Measurements from ENCODE around the gene FBLN1. TPM values are rescaled to one million over a fixed set of nuclear protein-coding genes. Genes with fewer than 3 reads are reported as not detected.

The FBLN1 gene
- total and polyA plus RNA-seq, 2 donors (not counting 3 experiments of a cell fraction or from before 2014, with no cell fraction given), result 1.2 to 4.0 TPM

GRCh38 chr22:45512363-45512762 lies 9.7 kb downstream of the FBLN1 start:
- H3K27ac ChIP-seq (ENCODE audit: insufficient read depth, low read depth, low read length), result no peak overlapping the region
- H3K9me1 ChIP-seq (replicated peaks; ENCODE audit: control insufficient read depth, extremely low read depth, insufficient read depth, low read length), result no peaks in the 10 kb centered on the region
- H4K20me1 ChIP-seq (replicated peaks; ENCODE audit: control insufficient read depth, extremely low read depth, insufficient read depth, low read length), result no peaks in the 10 kb centered on the region
- H3K79me2 ChIP-seq (ENCODE audit: control insufficient read depth, insufficient read depth, low read length), result no peaks in the 10 kb centered on the region
- dilution Hi-C loops (cut with MboI; ENCODE audit: extremely low pct_ligation_motif_present, low sequenced_read_pairs), result no loop called here
- FAIRE-seq (no peak), DNase-seq (ENCODE audit: low read depth, low spot score) (no peak)
- H2AFZ ChIP-seq (ENCODE audit: low read depth, low read length), result no peak overlapping the region
- CTCF ChIA-PET, result no interaction called here
- intact Hi-C loops (cut with micrococcal nuclease), result no loop called here
- H3K9me3 ChIP-seq (replicated peaks; ENCODE audit: control insufficient read depth, insufficient read depth, low read length), result no peaks in the 10 kb centered on the region
- BruUV-seq (replicated peaks), result no TSS peak
- H3K27me3 ChIP-seq (ENCODE audit: control insufficient read depth in 2 of 2, insufficient read depth in 2 of 2, low read length in 2 of 2), result no peaks in the 10 kb centered on the region
- no peak overlapping the region for H3K4me2 ChIP-seq (ENCODE audit: insufficient read depth, low read length)
- H3K4me3 ChIP-seq (replicated peaks in 1 of 3; ENCODE audit: insufficient read depth in 1 of 3, low read depth in 1 of 3, low read length in 3 of 3), result no peak overlapping the region
- no peaks in the 10 kb centered on the region for H3K36me3 ChIP-seq (ENCODE audit: control insufficient read depth in 2 of 2, extremely low read depth in 1 of 2, insufficient read depth in 2 of 2, low read length in 2 of 2)
- TF ChIP-seq EZH2 (IDR thresholded peaks at IDR 0.05; ENCODE audit: borderline replicate concordance, low read depth, low read length, severe bottlenecking) (no peak), POLR2AphosphoS5 (IDR thresholded peaks at IDR 0.05; ENCODE audit: insufficient read depth, low read depth, low read length) (no peak), POLR2A (IDR thresholded peaks at IDR 0.05; ENCODE audit: low read depth, low read length) (no peak), MYC (IDR thresholded peaks at IDR 0.05; ENCODE audit: low read depth, low read length) (no peak)
- H3K4me1 ChIP-seq (ENCODE audit: control insufficient read depth, extremely low read depth, insufficient read depth, low read length), result no peaks in the 10 kb centered on the region
- POLR2A ChIA-PET, result no interaction called here
- H3K9ac ChIP-seq (replicated peaks; ENCODE audit: extremely low read depth, insufficient read depth, low read length), result no peak overlapping the region

GRCh38 chr22:45515676-45516075 lies 13.0 kb downstream of the FBLN1 start:
- Histone ChIP-seq H3K9ac (replicated peaks; ENCODE audit: extremely low read depth, insufficient read depth, low read length) (no peak overlapping the region), H3K4me2 (ENCODE audit: insufficient read depth, low read length) (no peak overlapping the region), H3K36me3 (ENCODE audit: control insufficient read depth in 2 of 2, extremely low read depth in 1 of 2, insufficient read depth in 2 of 2, low read length in 2 of 2) (no peaks in the 10 kb centered on the region), H3K4me1 (ENCODE audit: control insufficient read depth, extremely low read depth, insufficient read depth, low read length) (no peaks in the 10 kb centered on the region), H4K20me1 (replicated peaks; ENCODE audit: control insufficient read depth, extremely low read depth, insufficient read depth, low read length) (no peaks in the 10 kb centered on the region), H3K9me3 (replicated peaks; ENCODE audit: control insufficient read depth, insufficient read depth, low read length) (no peaks in the 10 kb centered on the region), H3K27ac (ENCODE audit: insufficient read depth, low read depth, low read length) (no peak overlapping the region), H3K27me3 (ENCODE audit: control insufficient read depth in 2 of 2, insufficient read depth in 2 of 2, low read length in 2 of 2) (no peaks in the 10 kb centered on the region), H3K9me1 (replicated peaks; ENCODE audit: control insufficient read depth, extremely low read depth, insufficient read depth, low read length) (no peaks in the 10 kb centered on the region), H2AFZ (ENCODE audit: low read depth, low read length) (no peak overlapping the region), H3K4me3 (replicated peaks in 1 of 3; ENCODE audit: insufficient read depth in 1 of 3, low read depth in 1 of 3, low read length in 3 of 3) (no peak overlapping the region), H3K79me2 (ENCODE audit: control insufficient read depth, insufficient read depth, low read length) (no peaks in the 10 kb centered on the region)
- ChIA-PET POLR2A (no interaction called here), CTCF (no interaction called here)
- intact Hi-C loops (cut with micrococcal nuclease) (no loop called here), dilution Hi-C loops (cut with MboI; ENCODE audit: extremely low pct_ligation_motif_present, low sequenced_read_pairs) (no loop called here)
- FAIRE-seq (no peak), DNase-seq (ENCODE audit: low read depth, low spot score) (no peak)
- TF ChIP-seq CTCF (IDR thresholded peaks at IDR 0.05; ENCODE audit: extremely low read depth in 1 of 2, insufficient read depth in 1 of 2, low read depth in 1 of 2, low read length in 2 of 2) (no peak), EZH2 (IDR thresholded peaks at IDR 0.05; ENCODE audit: borderline replicate concordance, low read depth, low read length, severe bottlenecking) (no peak), POLR2AphosphoS5 (IDR thresholded peaks at IDR 0.05; ENCODE audit: insufficient read depth, low read depth, low read length) (no peak), GATA2 (IDR thresholded peaks at IDR 0.05; ENCODE audit: insufficient read depth, insufficient read length, low read depth, low read length) (no peak), MAX (IDR thresholded peaks at IDR 0.05; ENCODE audit: insufficient read depth, insufficient read length) (no peak), POLR2A (IDR thresholded peaks at IDR 0.05; ENCODE audit: low read depth, low read length) (no peak), JUN (IDR thresholded peaks at IDR 0.05; ENCODE audit: borderline replicate concordance, insufficient read depth, insufficient read length, low read depth) (no peak), MYC (IDR thresholded peaks at IDR 0.05; ENCODE audit: low read depth, low read length) (no peak), FOS (IDR thresholded peaks at IDR 0.05; ENCODE audit: borderline replicate concordance, insufficient read depth, low read length) (no peak)
- BruUV-seq (replicated peaks), result no TSS peak

Measured in endothelial cell of umbilical vein (primary cell).